Fibroblast of skin of back (primary cell): ENCODE data around the gene PCIF1.
"Not testable (repeated sequence)": the region's sequence is repeated elsewhere in the genome, so short reads cannot be mapped to it uniquely, and the experiment has no call there.

ENCODE experiments used
- DNase-seq: peaks from one replicate; pipeline ENCODE4 v3.0.0-alpha.2; 2013

The PCIF1 gene

DNA sequence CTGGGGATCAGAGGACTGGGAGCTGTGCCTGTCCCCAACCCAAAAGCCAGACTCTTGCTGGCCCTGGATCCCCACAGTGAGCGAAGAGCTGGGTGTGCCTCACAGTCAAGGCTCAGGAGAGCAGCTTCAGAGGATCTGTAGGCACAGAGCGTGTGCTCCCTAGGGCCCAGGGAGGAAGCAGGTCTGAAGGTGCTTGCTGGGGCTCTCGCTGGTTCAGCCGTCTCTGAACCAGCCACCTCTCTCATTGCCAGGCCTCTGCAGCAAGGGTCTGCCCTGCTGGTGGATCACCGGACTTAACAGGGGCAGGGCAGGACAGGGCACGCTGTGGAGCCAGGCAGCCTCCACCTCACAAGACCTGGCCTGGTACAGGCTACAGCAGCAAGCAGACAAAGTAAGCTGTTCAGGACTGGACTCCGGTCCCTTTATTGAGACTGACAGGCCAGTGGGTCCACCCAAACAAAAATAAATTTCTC lies 13.8 kb downstream of the PCIF1 start:
- no peak for DNase-seq

DNA sequence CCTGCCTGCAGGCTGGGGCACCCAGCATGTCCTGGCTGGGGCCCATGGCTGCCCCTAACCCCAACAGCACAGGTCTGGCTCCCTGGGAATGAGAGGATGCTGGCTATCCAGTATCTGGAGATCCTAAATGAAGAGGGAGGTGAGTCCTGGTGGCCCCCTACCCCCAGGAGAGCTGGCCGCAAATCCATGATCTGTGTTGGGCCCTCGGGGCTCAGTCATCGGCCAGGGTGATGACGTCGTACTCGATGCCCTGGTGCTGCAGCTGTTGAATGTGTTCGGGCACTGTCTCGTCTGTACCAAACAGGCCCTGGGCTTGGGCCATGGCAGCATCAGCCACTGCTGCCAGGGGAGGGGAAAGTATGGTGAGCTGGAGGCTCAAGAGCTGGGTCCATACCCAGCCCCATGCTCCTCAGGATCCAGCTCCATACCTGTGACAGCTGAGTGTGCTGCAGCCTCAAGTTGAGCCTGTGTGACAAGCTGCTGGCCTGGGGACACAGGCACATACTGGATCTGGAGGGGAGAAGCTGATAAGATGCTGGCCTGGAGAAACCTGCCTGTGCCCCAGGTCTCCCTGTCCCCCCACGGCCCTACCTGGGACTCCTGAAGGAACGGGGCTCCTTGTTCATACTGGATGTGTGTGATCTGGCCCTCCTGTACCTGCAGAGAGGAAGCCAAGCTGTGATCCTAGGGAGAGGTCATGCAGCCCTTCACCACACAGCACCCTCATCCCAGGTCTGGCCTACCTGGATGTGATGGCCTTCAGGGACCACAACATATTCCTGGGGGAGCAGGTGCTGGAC lies 14.5 kb downstream of the PCIF1 start:
- no peak for DNase-seq

DNA sequence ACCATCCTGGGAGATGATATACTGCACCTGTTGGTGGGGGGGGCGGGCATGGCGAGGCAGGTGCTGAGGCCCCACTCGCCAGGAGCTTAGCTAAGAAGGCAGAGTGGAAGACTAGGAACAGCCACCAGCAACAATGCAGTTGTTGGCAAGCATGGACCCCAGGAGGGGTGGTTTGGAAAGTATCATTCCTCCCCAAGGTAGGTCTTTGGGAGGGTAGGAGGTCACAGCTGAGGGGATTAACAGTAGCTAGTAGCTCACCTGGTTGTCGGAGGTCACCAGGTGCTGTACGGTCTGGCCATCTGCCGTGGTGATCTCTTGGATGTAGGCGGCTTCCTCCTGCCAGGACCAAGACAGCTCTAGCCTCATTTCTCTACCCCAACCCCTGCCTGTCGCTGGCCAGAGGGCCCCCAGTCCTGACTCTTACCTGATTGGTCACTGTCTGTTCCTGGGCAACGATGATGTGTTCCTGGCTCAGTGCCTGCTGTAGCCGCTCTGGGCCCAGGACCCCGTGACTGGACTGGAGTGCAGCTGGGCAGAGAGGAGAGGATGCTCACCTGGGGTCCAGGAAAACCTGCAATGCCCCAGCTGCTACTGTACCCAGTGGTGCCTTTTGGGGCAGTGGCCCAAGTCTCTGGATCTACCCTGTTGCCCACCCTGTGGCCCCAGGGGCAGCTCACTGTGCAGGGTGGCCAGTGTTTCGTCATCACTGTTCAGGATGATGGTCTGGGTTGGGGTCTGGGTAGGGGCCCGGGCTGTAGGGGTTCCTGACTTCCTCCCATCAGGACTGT lies 15.3 kb downstream of the PCIF1 start:
- DNase-seq: no peak

DNA sequence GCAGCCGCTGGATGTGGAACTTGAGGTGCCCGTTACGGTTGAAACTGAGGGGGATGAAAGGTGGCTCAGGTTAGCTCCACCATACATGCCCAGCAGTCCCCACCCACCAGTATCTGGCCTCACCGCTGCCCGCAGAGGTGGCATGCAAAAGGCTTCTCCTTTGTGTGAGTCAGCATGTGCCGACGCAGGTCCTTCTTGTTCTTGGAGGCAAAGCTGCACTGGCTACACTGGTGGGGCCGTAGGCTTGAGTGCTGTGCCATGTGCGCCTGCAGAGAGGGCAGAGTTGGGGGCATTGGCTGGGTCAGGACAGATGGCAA lies 15.8 kb downstream of the PCIF1 start:
- no peak for DNase-seq

DNA sequence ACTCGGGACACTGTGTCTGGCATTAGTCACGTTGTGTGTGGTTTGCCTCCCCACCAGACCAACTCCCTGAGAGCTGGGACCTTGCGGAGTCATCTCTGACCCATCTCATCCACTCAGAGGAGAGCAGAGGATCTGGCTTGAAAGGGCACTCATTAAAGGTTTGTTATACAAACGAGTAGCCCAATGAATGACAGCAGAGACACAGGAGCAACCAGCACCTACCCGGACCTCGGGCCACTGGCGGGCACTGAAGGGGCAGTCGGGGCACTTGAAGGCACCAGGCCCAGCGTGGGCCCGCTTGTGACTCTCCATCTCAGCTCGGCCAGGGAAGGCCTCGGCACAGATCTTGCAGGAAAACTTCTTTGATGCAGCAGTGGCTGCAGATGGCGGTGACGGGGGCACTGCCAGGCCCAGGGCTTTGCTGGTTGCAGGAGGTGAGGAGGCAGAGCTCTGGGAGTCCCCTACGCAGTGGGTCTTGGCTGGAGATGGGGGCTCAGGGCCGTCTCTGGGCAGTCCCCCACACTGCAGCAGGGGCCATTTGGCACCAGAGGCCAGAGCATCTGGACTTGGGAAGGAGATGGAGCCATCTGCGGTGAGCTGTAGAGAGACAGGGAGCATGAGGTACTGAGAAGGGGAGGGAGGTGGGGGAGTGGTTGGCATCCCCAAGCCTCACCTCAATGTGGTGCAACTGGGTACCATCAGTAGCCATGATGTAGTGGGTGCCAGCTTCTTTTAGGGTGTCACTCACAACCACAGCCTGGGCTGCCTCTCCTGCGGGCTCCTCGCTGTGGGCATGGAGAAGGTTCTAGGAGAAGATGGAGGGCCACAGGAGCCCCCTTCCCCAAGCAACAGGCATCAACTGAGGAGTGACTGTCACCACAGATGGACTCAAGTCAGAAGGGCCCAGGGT lies 17.7 kb downstream of the PCIF1 start:
- DNase-seq: no peak

DNA sequence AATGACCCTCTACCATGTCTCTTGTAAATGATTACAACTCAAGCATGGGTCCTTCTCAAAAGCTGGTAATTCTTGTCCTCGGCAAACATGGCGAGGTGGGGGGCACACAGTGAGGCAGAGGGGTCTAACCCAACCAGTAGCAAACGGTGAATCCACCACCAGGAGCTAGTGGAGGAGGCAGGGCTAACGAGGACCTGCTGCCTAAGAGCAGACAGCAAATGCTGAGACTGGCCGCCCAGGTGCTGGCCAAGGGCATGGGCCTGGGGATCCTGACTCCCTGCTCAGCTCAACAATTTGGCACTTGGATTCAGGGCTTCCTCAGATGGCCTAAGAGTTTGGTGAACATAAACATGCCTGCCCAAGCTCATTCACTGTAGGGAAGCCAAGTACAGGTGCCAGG lies 18.4 kb downstream of the PCIF1 start:
- no peak for DNase-seq

DNA sequence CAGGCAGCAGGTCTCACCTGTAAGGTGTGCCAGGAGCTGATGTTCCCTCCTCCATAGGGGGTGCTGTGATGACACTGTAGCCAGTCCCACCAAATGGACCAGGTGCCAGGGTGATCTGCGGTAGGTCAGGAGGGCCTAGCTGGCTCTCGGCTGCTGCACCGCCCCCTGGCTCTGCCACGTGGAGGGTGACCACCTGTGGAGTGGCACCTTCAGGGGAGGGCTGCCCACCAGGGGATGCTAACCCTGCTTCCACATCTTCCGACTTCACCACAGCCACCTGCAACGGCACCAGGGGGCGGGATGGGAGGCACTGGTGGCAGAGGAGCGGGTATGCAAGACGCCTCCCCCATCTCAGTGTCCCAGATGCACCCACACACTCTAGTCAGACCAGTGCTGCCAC lies 19.2 kb downstream of the PCIF1 start:
- no peak for DNase-seq

DNA sequence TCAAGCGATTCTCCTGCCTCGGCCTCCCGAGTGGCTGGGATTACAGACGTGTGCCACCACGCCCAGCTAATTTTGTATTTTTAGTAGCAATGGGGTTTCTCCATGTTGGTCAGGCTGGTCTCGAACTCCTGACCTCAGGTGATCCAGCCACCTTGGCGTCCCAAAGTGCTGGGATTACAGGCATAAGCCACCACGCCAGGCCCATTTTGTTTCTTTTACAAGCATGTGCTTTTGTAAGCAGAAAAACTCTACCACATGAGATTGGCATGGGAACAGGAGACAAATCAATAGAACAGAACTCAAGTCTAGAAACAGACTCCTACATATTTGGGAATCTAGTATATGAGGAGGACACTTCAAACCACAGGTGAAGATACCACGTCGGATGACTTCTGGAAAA lies 21.8 kb downstream of the PCIF1 start:
- DNase-seq: not testable (repeated sequence)

DNA sequence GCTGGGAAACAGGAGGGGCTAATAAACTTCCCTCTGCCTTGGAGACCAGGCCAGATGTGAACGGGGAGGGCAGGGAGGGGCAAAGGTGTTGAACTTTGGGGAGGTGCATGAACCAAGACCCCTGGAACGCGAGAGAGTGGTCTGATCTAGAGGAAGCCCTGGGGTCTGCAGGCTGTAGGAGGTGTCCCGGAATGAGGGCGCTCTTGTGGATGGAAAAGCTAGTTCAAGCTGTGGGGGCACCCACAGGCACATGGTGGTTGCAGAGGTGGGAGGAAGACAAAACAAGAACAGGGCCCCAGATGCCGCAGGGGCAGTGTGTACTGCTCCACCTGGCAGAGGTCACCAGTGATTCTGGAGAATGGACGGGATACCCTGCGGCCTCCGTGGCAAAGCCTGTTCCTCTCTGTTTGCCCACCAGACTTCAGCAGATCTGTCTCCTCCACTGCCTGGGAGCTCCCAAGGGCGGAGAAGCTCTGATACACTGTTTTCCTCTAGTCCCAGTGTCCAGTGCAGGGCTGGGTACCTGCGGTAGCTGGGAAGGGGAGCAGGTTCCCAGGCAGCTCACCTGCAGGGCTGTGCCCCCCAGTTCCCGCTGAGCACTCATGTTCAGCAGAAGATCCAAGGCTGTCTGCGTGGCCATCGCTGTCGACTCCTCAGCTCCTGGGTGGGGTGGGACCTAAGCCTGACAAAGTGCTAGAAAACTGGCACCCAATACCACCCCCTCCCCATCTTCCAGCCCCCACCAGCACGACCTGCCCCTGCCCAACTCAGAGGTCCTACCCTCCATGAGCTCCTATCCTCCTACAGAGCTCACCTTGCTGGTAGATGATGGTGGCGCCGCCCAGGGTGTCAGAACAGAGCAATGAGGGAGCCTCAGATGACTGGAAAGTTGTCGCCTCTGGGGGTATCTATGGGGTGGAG lies 22.8 kb downstream of the PCIF1 start:
- DNase-seq: no peak

DNA sequence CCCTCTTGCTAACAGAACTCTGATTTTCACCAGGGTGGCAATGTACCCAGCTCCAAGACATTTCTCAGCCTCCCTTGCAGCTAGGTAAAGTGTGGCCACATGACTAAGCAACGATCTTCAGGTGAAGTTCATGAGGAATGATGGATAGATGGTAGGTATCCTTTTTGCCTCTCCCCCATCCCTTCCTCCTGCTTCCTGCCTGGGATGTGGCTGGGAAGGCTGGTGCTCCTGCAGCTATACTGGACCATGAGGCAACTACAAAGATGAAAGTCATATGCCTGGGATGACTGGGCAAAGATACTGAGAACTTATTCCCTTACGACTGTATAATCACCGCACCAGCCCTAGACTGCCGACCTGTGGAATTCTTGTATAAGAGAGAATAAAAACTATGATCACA lies 24.1 kb downstream of the PCIF1 start:
- no peak for DNase-seq

DNA sequence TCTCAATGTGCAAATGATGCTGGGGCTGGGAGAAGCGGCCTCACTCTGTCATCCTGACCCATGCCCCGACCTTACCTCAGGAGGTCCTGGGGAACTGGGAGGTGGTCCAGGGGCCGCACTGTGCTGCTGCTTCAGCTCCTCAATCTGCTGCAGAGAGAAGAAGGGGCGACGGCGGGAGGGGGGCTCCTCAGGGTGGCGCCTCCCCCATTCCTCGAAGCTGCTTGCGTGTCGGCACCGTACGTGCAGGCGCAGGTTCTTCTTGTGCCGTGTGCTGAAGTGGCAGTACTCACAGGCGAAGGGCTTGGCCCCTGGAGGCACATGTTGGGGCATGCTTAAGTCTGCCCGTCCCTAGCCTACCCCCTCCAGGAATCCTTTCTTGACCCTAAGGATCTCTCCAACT lies 24.6 kb downstream of the PCIF1 start:
- no peak for DNase-seq

DNA sequence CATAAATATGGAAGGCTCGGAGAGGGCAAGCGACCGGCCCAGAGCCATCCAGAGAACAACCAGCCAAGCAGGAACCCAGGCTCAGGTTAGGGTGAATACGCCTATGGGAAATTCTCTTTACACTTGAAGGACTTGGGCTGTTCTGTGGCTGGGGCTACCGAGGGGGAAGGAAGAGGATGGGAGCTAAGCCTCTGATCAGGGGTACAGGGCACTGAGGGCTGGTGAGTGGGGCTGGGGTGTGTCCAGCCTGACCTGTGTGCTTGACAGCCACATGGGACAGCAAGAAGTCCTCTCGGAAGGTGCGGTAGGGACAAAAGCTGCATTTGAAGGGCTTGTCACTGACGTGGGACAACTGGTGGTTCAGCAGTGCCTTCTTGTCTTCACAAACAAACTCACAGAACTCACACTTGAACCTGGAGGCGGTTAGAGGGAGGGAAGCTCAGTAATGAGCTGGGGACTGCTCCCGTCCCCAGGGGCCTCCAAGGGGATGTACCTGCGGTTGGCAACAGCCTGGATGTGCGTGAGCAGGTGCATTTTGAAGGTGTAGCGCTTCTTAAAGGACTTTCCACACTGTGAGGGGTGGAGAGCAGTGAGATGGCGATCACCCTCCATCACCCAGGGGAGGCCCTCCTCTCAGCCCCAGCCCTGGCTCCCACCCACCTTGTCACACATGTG lies 25.6 kb downstream of the PCIF1 start:
- no peak for DNase-seq

DNA sequence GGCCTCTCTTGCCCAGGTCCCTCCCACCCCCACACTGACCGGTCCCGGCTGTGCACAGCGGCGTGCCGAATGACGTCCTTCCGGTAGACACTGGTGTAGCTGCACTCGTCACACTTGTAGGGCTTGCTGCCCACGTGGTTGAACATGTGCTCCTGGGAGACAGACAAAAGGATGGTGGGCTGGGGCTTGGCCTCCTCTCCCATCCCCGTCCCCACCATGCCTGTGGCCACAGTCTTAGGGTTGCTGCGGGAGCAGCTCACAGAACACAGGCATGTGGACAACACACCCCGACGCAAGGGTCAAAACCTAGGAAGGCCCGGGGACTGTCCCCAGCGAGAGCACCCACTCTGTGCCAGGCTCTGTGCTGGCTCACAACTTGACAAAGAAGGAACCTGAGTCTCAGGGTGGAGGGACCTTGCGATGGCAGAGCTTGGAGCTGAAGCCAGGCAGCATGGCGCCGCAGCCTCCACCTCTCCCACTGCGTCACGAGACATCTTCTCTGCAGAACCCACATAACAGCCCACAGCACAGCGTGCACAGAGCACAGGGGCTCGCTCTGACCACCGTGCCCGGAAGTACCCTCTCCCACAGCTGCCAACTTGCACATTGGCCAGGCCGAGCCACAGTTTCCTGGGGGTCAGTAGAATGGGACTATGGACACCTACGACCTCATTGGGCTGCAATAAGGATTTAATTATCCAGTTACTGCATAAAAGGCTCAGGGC lies 27.7 kb downstream of the PCIF1 start:
- DNase-seq: no peak

DNA sequence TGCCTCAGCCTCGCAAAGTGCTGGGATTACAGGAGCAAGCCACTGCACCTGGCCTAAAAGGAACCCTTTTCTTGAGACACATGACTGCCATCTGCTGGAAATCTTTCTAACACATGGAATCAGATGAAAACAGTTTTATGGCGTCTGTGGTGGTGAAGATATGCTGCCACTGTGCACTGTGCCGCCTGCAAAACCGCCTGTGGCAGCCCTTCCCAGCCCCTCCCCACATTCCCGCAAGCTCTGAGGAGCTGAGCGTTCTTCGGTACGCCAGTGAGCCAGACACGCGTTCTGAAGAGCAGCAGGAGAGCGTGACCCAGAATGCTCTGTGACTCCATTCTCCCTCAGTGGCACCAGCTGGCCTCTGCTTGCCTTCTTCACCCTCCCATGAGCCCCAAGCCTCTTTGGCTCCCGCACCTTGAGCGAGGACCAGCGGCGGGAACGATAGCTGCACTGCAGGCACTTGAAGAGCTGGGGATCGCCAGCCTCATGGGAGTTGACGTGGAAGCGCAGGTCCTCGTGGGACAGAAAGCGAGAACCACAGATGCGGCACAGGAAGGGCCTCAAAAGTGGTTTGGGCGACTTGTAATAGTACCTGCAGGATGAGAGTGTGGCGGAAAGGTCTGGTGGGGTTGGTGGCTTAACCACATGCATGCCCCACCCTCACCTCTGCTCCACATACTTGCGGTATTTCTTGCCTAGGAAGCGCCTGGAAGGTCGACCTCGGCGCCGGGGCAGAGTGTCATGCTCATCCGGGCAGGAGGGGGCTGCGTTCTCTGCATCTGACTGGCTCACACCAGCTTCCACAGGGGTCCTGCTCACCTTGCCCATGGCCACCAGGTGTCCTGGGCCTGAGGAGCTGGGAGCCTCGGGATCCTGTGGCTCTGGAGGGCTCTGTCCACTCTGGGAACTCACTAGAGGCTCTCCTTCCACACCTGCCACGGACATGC lies 28.8 kb downstream of the PCIF1 start:
- DNase-seq: peak; percentile 40

DNA sequence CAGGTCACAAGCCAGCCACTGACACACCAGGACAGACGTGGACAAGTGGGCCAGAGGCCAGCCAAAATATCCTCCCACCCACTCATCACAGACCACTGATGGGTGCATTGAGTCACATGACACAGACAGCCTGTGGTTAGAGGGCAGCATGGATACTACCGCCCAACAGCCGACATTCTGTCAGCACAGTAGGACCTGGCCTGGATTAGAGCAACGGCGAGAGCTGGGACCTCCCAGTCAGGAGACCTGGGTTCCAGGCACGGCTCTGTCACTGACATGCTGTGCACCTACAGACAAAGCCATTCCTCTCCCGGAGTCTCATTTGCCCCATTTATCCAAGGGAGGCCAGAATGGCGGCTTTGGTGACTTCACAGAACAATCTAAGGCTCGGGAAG lies 29.5 kb downstream of the PCIF1 start:
- DNase-seq: no peak

DNA sequence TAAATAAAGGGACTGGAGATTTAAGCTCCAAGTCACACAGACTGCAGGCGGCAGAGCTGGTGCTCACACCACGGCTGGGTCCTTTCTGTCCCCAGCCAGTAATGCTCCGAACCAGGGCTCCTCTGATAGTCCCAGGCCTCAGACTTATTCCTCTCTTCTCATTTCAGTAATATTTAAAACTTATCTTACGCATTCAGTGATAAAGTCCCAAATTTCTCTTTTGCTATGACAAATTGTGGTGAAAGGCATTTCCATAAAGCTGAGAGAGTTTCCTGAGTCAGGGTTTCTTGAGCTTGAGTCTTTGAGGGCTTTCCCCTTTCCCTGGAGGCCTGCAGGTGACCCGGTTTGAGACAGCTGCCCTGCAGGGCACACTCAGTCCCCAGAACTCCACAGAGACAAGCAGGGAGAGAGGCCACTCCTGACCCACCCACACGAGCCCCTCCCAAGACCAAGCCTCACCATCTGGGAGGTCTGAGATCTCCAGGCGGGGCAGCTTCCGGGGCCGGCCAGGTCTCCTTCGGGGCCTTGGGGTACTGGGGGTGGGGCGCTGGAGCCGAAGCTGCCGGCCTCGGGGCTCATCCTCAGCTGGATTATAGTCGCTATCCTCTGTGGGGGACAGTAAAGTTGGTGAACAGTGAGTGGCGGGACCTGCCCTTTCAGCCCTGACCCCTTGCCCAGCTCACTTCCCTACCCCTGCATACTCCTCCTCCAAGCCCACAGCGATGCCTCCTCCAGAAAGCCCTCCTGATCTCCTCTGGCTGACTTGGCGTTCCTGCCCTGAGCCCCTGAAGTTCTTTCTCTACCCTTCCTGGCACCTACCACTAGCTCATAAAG lies 30.9 kb downstream of the PCIF1 start:
- no peak for DNase-seq

DNA sequence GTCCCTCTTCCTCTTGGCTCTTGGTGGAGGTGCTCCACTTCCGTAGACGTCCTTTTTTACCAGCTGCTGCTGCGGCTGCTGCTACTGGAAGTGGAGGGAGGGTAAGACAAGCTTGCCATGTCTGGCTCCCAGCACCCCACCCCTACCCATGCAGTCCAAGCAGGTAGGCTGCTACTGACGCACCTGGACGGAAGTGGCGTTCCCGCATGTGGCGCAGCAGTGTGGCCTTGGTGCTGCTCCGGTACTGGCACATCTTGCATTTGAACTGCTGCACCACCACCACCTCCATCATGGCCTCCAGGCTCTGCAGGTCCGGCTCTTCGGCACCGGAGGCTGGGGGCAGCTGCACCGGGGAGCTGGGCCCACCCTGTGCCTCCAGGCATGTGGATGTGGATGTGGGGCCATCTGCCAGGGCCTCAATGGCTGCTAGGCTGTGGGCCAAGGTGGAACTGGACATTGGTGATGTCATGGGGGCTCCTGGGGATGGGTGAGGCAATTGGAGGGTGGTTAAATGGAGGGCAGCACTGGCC lies 33.1 kb downstream of the PCIF1 start:
- no peak for DNase-seq

DNA sequence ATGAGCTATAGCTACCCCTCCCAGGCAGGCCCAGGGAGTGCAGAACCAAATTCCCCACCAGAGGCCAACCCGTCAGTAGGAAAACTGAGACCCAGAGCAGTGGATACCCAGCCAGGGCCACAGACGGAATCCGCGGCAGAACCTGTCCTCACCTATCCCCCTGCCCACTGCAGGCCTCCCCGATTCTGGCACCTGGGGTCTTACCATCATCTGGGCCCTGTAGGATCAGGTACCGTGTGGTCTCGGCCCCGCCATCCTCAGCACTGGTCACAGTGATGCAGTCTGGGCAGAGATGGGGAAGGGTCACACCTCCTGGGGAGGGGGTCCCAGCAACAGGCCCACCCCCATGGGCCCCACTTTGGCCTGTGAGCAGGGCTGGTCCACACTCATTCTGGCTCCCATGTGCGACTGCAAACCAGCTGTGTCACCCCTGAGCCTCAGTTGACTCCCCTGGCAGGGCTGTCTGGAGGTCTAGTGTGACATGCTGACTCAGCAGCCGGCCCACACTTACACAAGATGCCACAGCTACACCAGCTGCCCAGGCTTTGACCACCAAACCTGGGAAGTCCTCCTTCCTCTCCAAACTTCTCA lies 33.7 kb downstream of the PCIF1 start:
- DNase-seq: no peak
